ENCODE results near the gene INTS6.

The INTS6 gene

DNA sequence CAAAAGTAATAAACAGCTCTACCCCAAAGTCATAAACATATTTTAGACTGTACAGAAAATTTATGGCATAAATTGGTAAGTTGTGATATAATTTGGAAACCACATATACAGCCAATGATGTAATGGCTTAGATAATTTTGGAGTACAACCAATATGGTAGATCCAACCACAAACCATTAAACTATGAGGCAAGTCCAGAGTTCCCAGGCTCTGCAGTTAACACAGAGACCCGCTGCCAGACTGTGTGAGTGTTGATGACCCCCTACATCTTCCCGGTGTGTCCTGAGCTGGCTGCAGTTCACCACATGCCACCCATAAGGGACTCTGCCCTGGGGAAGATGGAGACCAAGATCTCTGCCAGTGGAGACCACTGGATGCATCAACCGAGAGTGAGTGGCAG, 123.2 kb downstream of the INTS6 start:
- H3K4me1 ChIP-seq (ENCODE audit: control insufficient read depth, insufficient read depth, low read length): peaks cover 22% of the 10 kb centered on the region

DNA sequence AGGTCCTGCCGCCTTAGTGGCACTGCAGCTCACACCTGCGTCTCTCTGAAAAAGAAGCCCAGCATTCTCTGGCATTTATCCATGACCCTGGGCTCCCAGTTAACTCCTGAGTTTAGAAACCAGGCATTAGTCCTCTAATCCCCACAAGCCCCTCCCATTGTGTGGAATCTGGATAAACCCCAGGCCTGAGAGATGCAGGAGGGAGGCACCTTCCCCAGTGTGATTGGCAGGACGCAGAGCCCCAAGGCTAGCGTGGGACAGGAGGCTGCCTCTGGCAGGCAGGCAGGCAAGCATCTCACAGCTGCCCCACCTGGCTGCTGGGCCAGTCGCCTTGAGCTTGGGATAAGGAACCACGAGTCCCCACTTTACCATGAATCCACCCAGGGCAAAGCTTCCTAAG, 124.3 kb downstream of the INTS6 start:
- Histone ChIP-seq H3K36me3 (ENCODE audit: control insufficient read depth, insufficient read depth, low read length) (no peaks in the 10 kb centered on the region), H3K27me3 (ENCODE audit: control insufficient read depth, insufficient read depth, low read length) (no peaks in the 10 kb centered on the region), H3K9ac (ENCODE audit: low read depth, low read length) (no peak overlapping the region), H3K4me1 (ENCODE audit: control insufficient read depth, insufficient read depth, low read length) (peaks cover 22% of the 10 kb centered on the region), H3K4me3 (ENCODE audit: low read depth, low read length) (no peak overlapping the region), H3K9me3 (ENCODE audit: control insufficient read depth, insufficient read depth, low read length) (no peaks in the 10 kb centered on the region), H3K27ac (ENCODE audit: low read depth, low read length) (no peak overlapping the region)

More for the DNA sequence above, 123.2 kb downstream of the INTS6 start:
- Histone ChIP-seq H3K27me3 (ENCODE audit: control insufficient read depth, insufficient read depth, low read length) (no peaks in the 10 kb centered on the region), H3K9me3 (ENCODE audit: control insufficient read depth, insufficient read depth, low read length) (no peaks in the 10 kb centered on the region), H3K9ac (ENCODE audit: low read depth, low read length) (no peak overlapping the region), H3K36me3 (ENCODE audit: control insufficient read depth, insufficient read depth, low read length) (no peaks in the 10 kb centered on the region), H3K4me3 (ENCODE audit: low read depth, low read length) (no peak overlapping the region), H3K27ac (ENCODE audit: low read depth, low read length) (no peak overlapping the region)

DNA sequence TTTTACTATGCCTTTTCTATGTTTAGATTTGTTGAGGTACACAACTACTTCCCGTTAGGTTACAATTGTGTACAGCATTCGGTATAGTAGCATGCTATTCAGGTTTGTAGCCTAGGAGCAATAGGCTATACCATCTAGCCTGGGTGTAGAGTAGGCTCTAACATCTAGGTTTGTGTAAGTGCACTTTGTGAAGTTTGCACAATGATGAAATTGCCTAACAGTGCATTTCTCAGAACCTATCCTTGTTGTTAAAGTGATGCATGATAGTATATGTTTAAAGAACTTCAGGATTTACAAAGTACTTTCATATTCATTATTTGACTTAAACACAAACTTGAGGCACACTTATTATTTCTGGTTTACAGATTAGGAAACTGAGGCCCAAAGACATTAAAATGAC, 124.9 kb downstream of the INTS6 start:
- H3K36me3 ChIP-seq (ENCODE audit: control insufficient read depth, insufficient read depth, low read length): no peaks in the 10 kb centered on the region
- no peaks in the 10 kb centered on the region for H3K9me3 ChIP-seq (ENCODE audit: control insufficient read depth, insufficient read depth, low read length)
- H3K4me3 ChIP-seq (ENCODE audit: low read depth, low read length): no peak overlapping the region
- H3K4me1 ChIP-seq (ENCODE audit: control insufficient read depth, insufficient read depth, low read length): peaks cover 22% of the 10 kb centered on the region
- no peaks in the 10 kb centered on the region for H3K27me3 ChIP-seq (ENCODE audit: control insufficient read depth, insufficient read depth, low read length)
- H3K9ac ChIP-seq (ENCODE audit: low read depth, low read length): no peak overlapping the region
- H3K27ac ChIP-seq (ENCODE audit: low read depth, low read length): no peak overlapping the region

DNA sequence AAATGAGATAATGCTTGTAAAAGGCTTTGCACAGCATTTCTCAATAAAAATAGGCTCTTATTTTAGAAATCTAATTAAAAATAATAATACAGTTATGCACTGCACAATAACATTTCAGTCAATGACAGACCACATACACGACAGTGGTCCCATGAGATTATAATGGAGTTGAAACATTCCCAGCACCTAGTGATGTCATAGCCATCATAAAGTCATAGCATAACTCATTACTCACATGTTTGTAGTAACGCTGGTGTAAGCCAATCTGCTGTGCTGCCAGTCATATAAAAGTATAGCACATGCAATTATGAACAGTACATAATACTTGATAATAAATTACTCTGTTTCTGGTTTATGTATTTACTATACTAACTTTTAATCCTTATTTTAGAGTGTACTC, 126.1 kb downstream of the INTS6 start:
- Histone ChIP-seq H3K27ac (ENCODE audit: low read depth, low read length) (no peak overlapping the region), H3K4me1 (ENCODE audit: control insufficient read depth, insufficient read depth, low read length) (peaks cover 22% of the 10 kb centered on the region), H3K9me3 (ENCODE audit: control insufficient read depth, insufficient read depth, low read length) (no peaks in the 10 kb centered on the region), H3K9ac (ENCODE audit: low read depth, low read length) (no peak overlapping the region), H3K27me3 (ENCODE audit: control insufficient read depth, insufficient read depth, low read length) (no peaks in the 10 kb centered on the region), H3K4me3 (ENCODE audit: low read depth, low read length) (no peak overlapping the region), H3K36me3 (ENCODE audit: control insufficient read depth, insufficient read depth, low read length) (no peaks in the 10 kb centered on the region)

DNA sequence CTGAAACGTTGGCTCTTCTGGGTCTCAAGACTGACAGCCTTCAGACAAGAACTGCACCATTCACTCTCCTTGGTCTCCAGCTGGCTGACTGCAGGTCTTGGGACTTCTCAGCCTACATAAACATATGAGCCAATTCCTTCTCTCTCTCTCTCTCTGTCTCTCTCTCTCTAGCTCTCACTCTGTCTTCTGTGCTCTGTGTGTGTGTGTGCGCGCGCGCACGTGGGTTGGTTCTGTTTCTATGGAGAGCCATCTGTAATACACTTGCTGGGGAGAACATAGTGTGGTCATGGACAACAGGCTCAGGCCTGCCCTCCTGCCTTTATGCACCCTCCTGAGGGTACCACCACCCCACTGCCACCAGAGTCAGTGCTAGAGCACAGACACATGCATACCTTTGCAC, 127.0 kb downstream of the INTS6 start:
- Histone ChIP-seq H3K27me3 (ENCODE audit: control insufficient read depth, insufficient read depth, low read length) (no peaks in the 10 kb centered on the region), H3K9me3 (ENCODE audit: control insufficient read depth, insufficient read depth, low read length) (no peaks in the 10 kb centered on the region), H3K9ac (ENCODE audit: low read depth, low read length) (no peak overlapping the region), H3K36me3 (ENCODE audit: control insufficient read depth, insufficient read depth, low read length) (no peaks in the 10 kb centered on the region), H3K4me3 (ENCODE audit: low read depth, low read length) (no peak overlapping the region), H3K4me1 (ENCODE audit: control insufficient read depth, insufficient read depth, low read length) (peaks cover 22% of the 10 kb centered on the region), H3K27ac (ENCODE audit: low read depth, low read length) (no peak overlapping the region)

DNA sequence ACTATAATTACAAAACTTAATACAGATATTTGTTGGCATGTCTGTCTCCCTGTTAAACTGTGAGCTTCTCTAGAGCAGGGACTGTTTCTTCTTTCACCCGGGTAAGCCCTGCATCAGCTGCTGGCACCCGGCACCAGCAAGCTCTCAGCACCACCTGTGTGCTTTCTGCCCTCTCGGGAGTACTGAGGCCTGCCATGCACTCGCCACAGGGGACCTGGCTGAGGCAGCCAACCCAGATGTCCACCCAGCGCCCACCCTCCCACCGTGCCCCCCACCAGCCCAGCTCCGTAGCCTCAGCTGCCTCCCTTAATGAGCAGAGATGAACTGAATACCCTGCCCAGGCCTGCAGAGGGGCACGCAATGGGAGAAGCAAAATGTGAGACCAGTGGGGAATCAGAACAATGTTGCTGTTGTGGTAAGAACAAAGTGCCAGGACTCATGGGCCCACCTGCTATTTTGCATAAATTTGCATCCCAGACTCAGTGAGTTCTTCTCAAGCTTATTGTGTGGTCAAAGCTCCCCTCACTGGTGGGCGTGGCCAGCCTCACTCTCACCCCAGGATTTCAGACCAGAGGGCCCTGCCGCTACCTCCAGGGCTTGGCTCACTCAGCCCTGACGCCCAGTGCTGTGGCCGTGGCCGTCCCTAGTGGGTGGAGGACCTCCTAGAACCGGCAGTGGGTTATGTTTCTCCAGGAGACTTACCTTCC, 128.0 kb downstream of the INTS6 start:
- H3K9ac ChIP-seq (ENCODE audit: low read depth, low read length): no peak overlapping the region
- H3K27ac ChIP-seq (ENCODE audit: low read depth, low read length): peak overlapping the region; percentile 23
- no peak overlapping the region for H3K4me3 ChIP-seq (ENCODE audit: low read depth, low read length)
- H3K27me3 ChIP-seq (ENCODE audit: control insufficient read depth, insufficient read depth, low read length): no peaks in the 10 kb centered on the region
- H3K4me1 ChIP-seq (ENCODE audit: control insufficient read depth, insufficient read depth, low read length): peaks cover 22% of the 10 kb centered on the region
- H3K36me3 ChIP-seq (ENCODE audit: control insufficient read depth, insufficient read depth, low read length): no peaks in the 10 kb centered on the region
- no peaks in the 10 kb centered on the region for H3K9me3 ChIP-seq (ENCODE audit: control insufficient read depth, insufficient read depth, low read length)

DNA sequence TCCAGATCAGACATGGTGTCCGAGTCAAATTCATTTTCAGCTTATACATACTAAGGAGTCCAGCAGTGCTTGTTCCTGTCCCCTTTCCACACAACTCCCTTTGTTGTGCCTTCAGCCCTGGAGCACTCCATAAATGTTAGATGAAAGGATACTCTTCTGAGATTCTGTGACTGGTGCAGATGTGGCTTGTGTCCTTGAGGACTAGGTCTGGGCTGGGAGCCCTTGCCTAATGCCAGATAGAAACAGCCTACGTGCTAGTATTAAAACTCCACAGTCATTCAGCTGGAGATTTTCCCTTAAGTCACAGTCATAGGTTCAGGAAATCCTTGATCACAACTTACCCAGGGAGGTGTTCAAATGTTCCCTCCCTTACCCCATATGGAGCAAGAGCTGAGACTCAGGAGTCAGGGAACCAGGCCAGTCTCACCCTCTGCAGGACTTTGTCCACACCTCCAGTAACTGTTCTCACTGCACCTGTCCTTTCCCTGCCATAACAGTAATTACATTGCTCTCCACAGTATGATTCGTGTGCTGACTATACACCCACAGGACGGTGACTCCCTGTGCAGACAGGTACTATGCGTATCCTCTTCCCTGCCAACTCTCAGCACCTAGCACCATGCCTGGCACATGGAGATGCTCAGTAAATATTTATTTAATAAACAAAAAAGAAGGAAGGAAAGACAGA, 128.9 kb downstream of the INTS6 start:
- Histone ChIP-seq H3K9me3 (ENCODE audit: control insufficient read depth, insufficient read depth, low read length) (no peaks in the 10 kb centered on the region), H3K27ac (ENCODE audit: low read depth, low read length) (no peak overlapping the region), H3K36me3 (ENCODE audit: control insufficient read depth, insufficient read depth, low read length) (no peaks in the 10 kb centered on the region), H3K9ac (ENCODE audit: low read depth, low read length) (no peak overlapping the region), H3K4me3 (ENCODE audit: low read depth, low read length) (no peak overlapping the region), H3K27me3 (ENCODE audit: control insufficient read depth, insufficient read depth, low read length) (no peaks in the 10 kb centered on the region), H3K4me1 (ENCODE audit: control insufficient read depth, insufficient read depth, low read length) (peaks cover 24% of the 10 kb centered on the region)

DNA sequence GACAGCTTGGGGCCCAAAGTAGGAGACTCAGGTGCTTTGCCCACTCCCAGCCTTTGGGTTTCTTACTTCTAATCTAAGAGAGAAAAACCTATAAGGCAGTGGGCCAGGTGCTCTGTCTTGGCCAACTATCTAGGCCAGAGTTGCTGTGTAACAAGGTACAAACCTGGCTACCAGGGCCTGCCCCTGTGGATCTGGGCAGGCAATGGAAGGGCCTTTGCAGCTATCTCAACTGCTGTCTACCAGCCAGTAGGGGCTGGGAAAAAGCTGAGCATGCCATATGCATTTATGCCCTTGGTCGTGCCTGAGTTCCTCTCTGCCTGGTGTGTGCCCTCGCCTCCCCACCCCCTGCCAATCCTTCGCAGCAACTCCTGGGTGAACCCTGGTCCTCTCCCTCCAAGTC, 130.0 kb downstream of the INTS6 start:
- no peak overlapping the region for H3K27ac ChIP-seq (ENCODE audit: low read depth, low read length)
- no peak overlapping the region for H3K9ac ChIP-seq (ENCODE audit: low read depth, low read length)
- H3K27me3 ChIP-seq (ENCODE audit: control insufficient read depth, insufficient read depth, low read length): no peaks in the 10 kb centered on the region
- no peak overlapping the region for H3K4me3 ChIP-seq (ENCODE audit: low read depth, low read length)
- H3K4me1 ChIP-seq (ENCODE audit: control insufficient read depth, insufficient read depth, low read length): peaks cover 17% of the 10 kb centered on the region
- no peaks in the 10 kb centered on the region for H3K36me3 ChIP-seq (ENCODE audit: control insufficient read depth, insufficient read depth, low read length)
- no peaks in the 10 kb centered on the region for H3K9me3 ChIP-seq (ENCODE audit: control insufficient read depth, insufficient read depth, low read length)

DNA sequence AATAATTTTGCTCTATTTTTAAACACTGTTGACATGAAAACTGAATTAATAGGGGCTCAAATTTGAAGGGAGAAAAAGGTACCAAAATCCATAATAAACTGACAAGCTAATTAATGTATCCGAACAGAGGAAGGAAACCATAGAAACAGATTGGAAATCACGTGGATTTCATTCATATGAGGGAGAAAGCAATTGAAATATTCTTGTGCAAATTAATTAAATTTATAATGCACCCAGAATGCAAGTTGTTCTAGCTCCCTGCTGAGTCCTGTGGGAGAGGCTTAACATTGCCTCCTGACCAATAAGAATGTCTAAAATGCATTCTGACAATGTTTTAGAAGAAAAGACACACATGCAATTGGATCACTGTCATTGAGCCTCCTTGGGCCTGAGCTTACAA, 131.0 kb downstream of the INTS6 start:
- no peaks in the 10 kb centered on the region for H3K36me3 ChIP-seq (ENCODE audit: control insufficient read depth, insufficient read depth, low read length)
- H3K9me3 ChIP-seq (ENCODE audit: control insufficient read depth, insufficient read depth, low read length): no peaks in the 10 kb centered on the region
- H3K4me3 ChIP-seq (ENCODE audit: low read depth, low read length): no peak overlapping the region
- no peak overlapping the region for H3K27ac ChIP-seq (ENCODE audit: low read depth, low read length)
- no peak overlapping the region for H3K9ac ChIP-seq (ENCODE audit: low read depth, low read length)
- H3K4me1 ChIP-seq (ENCODE audit: control insufficient read depth, insufficient read depth, low read length): peaks cover 17% of the 10 kb centered on the region
- H3K27me3 ChIP-seq (ENCODE audit: control insufficient read depth, insufficient read depth, low read length): no peaks in the 10 kb centered on the region

DNA sequence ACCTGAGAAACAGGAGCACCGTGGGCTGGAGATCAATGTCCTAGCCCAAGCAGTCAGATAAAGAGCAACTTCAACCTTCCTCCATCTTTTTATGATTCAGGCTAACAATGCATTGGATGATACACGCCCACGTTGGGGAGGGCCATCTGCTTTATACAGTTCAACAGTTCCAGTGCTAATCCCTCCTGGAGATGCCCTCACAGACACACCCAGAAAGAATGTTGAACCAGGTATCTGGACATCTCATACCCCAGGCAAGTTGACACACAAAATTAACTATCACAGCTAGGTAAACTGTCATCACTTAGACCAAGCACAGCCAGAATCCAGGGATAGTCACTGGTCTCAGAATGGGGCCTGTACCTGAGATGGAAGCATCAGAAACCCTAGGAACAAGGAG, 134.0 kb downstream of the INTS6 start:
- Histone ChIP-seq H3K27ac (ENCODE audit: low read depth, low read length) (no peak overlapping the region), H3K4me1 (ENCODE audit: control insufficient read depth, insufficient read depth, low read length) (peaks cover 16% of the 10 kb centered on the region), H3K9me3 (ENCODE audit: control insufficient read depth, insufficient read depth, low read length) (no peaks in the 10 kb centered on the region), H3K27me3 (ENCODE audit: control insufficient read depth, insufficient read depth, low read length) (no peaks in the 10 kb centered on the region), H3K36me3 (ENCODE audit: control insufficient read depth, insufficient read depth, low read length) (no peaks in the 10 kb centered on the region), H3K9ac (ENCODE audit: low read depth, low read length) (no peak overlapping the region), H3K4me3 (ENCODE audit: low read depth, low read length) (no peak overlapping the region)

DNA sequence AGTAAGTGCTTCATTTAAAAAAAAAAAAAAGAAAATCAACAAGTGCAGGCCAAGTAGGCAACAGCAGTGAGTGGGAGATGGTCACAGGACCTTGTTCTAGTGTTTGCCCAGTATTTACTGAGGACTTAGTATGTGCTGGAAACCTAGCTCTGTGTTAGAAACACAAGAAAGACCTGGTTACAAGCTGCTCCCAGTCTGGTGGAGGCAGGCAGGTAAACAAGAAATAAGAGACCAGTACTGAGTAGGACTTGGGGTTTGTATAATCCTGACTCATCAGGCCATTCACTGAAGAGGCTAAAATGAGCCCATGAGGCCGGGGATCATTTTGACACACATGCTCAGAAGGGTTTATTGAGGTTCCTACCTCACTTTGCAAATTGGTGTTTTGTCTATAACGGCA, 134.8 kb downstream of the INTS6 start:
- no peaks in the 10 kb centered on the region for H3K36me3 ChIP-seq (ENCODE audit: control insufficient read depth, insufficient read depth, low read length)
- H3K4me3 ChIP-seq (ENCODE audit: low read depth, low read length): no peak overlapping the region
- no peak overlapping the region for H3K9ac ChIP-seq (ENCODE audit: low read depth, low read length)
- no peaks in the 10 kb centered on the region for H3K27me3 ChIP-seq (ENCODE audit: control insufficient read depth, insufficient read depth, low read length)
- no peak overlapping the region for H3K27ac ChIP-seq (ENCODE audit: low read depth, low read length)
- H3K9me3 ChIP-seq (ENCODE audit: control insufficient read depth, insufficient read depth, low read length): no peaks in the 10 kb centered on the region
- H3K4me1 ChIP-seq (ENCODE audit: control insufficient read depth, insufficient read depth, low read length): peaks cover 16% of the 10 kb centered on the region
